Effector memory CD4-positive, alpha-beta T cell (primary cell): ENCODE results near the gene SUPT3H.

Experiments used
- DNase-seq, 3 donors: peaks; one replicate each; pipeline ENCODE4 v3.0.0-alpha.2; 2020
- H3K27ac ChIP-seq: 2 replicates; pipeline ENCODE4 v1.7.0; 2013; ENCODE audit warnings: mild to moderate bottlenecking, low read length, moderate library complexity; ENCODE audit not compliant: insufficient read depth, poor library complexity, severe bottlenecking
- H3K27me3 ChIP-seq: replicated peaks from 2 replicates; pipeline ENCODE4 v1.7.0; 2013; ENCODE audit warnings: mild to moderate bottlenecking, low read length; ENCODE audit not compliant: insufficient read depth, control insufficient read depth, poor library complexity, severe bottlenecking
- H3K36me3 ChIP-seq: 2 replicates; pipeline ENCODE4 v1.7.0; 2013; ENCODE audit warnings: mild to moderate bottlenecking, low read length, moderate library complexity; ENCODE audit not compliant: control insufficient read depth, insufficient read depth
- H3K4me1 ChIP-seq: 2 replicates; pipeline ENCODE4 v1.7.0; 2013; ENCODE audit warnings: low read length, mild to moderate bottlenecking; ENCODE audit not compliant: control insufficient read depth, insufficient read depth, poor library complexity, severe bottlenecking
- H3K4me3 ChIP-seq: 2 replicates; pipeline ENCODE4 v1.7.0; 2013; ENCODE audit warnings: low read length, low read depth, mild to moderate bottlenecking; ENCODE audit not compliant: insufficient read depth, poor library complexity, severe bottlenecking
- H3K9me3 ChIP-seq: 2 replicates; pipeline ENCODE4 v1.7.0; 2013; ENCODE audit warnings: mild to moderate bottlenecking, low read length, moderate library complexity; ENCODE audit not compliant: control insufficient read depth

Gene SUPT3H

DNA sequence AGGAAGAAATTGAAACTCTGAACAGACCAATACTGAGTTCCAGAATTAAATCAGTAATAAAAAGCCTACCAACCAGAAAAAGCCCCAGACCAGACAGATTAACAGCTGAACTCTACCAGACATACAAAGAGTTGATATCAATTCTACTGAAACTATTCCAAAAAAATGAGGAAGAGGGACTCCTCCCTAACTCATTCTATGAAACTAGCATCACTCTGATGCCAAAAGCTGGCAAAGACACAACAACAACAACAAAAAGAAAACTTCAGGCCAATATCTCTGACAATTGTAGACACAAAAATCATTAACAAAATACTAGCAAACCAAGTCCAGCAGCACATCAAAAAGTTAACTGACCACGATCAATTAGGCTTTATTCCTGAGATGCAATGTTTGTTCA is 295.6 kb downstream of the SUPT3H start:
- no peaks in the 10 kb centered on the region for H3K36me3 ChIP-seq
- H3K4me3 ChIP-seq = no peak overlapping the region
- no peaks in the 10 kb centered on the region for H3K27me3 ChIP-seq
- H3K27ac ChIP-seq = no peak overlapping the region
- no peaks in the 10 kb centered on the region for H3K4me1 ChIP-seq
- DNase-seq = no peak
- H3K9me3 ChIP-seq = no peaks in the 10 kb centered on the region

DNA sequence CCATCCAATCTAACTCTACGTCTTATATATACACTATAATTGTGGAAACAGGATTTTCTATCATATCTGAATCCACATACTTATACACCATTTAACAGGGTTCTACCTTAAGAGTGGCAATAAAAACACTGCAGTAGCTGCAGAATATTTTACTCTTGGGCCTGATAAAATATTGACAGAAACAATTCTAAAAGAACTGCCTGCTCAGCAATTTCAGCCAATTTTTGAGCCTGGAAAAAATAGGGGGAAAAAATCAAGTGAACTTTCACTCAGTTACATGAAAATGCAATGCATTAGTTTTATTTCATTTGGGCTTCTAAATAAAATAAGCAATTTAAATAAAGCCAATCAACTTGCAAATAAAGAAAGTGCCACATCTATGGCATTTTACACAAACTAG is 296.1 kb downstream of the SUPT3H start:
- Histone ChIP-seq H3K4me3 (no peak overlapping the region), H3K9me3 (no peaks in the 10 kb centered on the region), H3K27ac (no peak overlapping the region), H3K36me3 (no peaks in the 10 kb centered on the region), H3K4me1 (no peaks in the 10 kb centered on the region), H3K27me3 (no peaks in the 10 kb centered on the region)
- no peak for DNase-seq

DNA sequence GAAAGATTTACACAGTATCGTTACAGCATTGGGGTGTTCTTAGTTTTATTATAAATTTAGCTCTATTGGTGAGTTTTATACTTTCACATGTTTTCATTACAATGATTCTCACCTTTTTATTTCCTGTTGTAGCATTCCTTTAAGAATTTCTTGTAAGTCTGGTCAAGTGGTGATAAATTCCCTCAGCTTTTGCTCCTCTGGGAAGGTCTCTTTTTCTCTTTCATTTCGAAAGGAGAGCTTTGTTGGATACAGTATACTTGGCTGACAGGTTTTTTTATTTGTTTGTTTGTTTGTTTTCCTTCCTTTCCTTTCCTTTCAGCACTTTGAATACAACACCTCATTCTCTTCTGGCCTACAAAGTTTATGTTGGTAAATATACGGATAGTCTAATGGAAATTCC is 299.3 kb downstream of the SUPT3H start:
- no peaks in the 10 kb centered on the region for H3K9me3 ChIP-seq
- H3K4me1 ChIP-seq = no peaks in the 10 kb centered on the region
- no peak overlapping the region for H3K27ac ChIP-seq
- no peaks in the 10 kb centered on the region for H3K27me3 ChIP-seq
- no peak overlapping the region for H3K4me3 ChIP-seq
- no peaks in the 10 kb centered on the region for H3K36me3 ChIP-seq
- no peak for DNase-seq

DNA sequence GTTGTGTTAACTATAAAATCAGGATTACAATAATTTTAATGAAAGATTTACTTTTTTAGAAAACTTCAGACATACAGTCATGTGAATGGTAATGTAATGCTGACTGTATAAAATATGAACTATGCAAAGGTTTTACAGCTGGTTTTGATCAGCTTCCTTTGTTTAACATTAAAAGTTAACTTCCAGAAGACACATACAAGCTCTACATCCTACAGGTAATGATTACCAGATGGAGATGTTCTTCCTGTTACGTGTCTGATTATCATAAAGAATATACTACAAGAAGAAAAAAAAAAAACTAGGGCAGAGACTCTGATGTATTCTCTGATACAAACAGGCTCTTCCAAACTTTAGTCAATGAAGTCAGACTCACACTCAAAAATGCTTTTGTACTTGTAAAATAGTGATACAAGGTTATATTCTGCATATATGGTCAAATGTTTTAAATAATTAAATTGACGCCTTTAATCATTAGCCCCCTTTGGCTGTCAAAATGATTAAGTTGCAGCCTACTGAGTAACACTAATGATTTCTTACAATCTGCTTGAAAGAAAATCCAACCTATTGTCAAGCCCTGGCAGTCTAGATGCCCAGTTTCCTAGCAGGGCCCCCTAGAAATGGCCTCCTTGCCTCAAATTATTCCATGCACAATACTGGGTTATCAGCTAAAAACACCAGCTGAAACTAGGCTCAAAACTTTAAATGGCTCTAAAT is 301.4 kb downstream of the SUPT3H start:
- Histone ChIP-seq H3K4me1 (no peaks in the 10 kb centered on the region), H3K27me3 (no peaks in the 10 kb centered on the region), H3K4me3 (no peak overlapping the region), H3K27ac (no peak overlapping the region), H3K36me3 (no peaks in the 10 kb centered on the region), H3K9me3 (no peaks in the 10 kb centered on the region)
- DNase-seq = no peak

DNA sequence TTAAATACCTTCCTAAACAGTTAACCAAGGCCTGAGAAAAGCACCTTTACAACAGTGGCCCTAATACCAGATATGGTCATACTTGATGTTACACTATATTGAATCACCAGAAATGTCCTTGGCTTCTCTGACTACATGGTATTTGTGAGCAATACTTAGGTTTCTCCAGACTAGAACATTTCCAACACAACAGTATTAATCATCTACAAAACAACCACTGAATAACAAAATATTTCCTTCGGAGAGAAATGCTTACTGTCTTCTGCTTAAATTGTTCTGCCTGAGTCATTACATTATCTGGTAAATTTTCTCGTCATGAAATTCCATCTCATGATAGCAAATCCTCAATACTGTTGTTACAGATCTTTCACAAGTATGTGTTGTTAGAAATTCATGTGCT is 302.5 kb downstream of the SUPT3H start:
- no peaks in the 10 kb centered on the region for H3K4me1 ChIP-seq
- H3K27ac ChIP-seq = no peak overlapping the region
- H3K4me3 ChIP-seq = no peak overlapping the region
- no peaks in the 10 kb centered on the region for H3K36me3 ChIP-seq
- DNase-seq = no peak
- no peaks in the 10 kb centered on the region for H3K9me3 ChIP-seq
- H3K27me3 ChIP-seq = no peaks in the 10 kb centered on the region

DNA sequence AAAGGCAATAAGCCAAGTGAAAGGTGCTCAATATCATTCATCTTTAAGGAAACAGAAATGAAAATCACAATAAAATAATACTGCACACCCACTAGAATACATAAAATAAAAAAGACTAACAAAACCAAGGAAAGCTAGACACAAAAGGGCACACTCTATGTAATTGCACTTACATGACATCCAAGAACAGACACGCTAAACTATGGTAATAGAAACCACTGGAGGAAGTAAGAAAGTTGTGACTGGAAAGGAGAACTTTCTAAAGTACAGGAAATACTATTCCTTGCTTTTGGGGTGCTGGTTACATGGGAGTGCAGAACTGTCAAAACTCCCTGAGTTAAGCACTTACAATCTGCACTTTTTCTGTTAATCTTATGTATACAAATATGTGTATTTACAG is 303.3 kb downstream of the SUPT3H start:
- DNase-seq = no peak
- Histone ChIP-seq H3K9me3 (no peaks in the 10 kb centered on the region), H3K27me3 (no peaks in the 10 kb centered on the region), H3K4me3 (no peak overlapping the region), H3K27ac (no peak overlapping the region), H3K36me3 (no peaks in the 10 kb centered on the region), H3K4me1 (no peaks in the 10 kb centered on the region)

DNA sequence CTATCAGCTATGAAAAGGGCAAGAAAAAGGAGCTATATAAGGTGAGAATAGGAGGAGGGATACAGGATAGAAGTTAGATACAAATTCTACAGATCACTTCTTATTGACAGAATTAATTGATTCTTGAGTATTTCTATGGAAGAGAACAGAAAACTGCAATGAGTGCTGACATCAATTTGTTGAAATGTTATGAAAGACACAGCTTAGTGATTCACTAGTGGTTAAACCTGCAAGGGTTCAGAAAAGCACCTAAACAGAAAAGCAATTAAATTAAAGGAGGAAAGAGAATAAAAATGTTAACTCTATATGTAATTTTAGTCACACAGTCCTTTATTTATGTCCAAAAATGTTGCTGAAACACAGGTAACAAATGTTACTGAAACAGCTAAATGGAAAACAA is 304.0 kb downstream of the SUPT3H start:
- H3K27me3 ChIP-seq = no peaks in the 10 kb centered on the region
- no peak for DNase-seq
- no peaks in the 10 kb centered on the region for H3K9me3 ChIP-seq
- H3K36me3 ChIP-seq = no peaks in the 10 kb centered on the region
- H3K4me1 ChIP-seq = no peaks in the 10 kb centered on the region
- no peak overlapping the region for H3K27ac ChIP-seq
- H3K4me3 ChIP-seq = no peak overlapping the region

DNA sequence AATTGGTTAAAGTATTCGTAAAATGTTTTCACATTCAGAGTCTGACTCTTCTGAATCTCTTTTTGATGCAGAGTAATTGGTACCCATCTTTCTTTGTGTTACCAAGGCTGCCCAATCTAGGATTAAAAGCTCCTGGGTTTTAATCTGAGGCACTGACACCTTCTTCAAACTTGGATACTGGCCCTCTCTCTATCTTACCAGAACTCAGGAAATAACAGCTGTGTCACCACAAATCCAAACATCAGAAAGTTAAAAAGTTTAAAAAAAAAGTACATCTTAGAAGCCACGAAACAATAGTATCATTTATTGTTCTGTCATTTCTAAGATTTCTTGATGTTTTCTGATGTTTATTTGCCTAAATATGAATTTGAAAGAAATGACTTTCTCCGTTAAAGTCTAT is 305.1 kb downstream of the SUPT3H start:
- Histone ChIP-seq H3K4me3 (no peak overlapping the region), H3K27me3 (no peaks in the 10 kb centered on the region), H3K4me1 (no peaks in the 10 kb centered on the region), H3K27ac (no peak overlapping the region), H3K9me3 (no peaks in the 10 kb centered on the region), H3K36me3 (no peaks in the 10 kb centered on the region)
- no peak for DNase-seq

DNA sequence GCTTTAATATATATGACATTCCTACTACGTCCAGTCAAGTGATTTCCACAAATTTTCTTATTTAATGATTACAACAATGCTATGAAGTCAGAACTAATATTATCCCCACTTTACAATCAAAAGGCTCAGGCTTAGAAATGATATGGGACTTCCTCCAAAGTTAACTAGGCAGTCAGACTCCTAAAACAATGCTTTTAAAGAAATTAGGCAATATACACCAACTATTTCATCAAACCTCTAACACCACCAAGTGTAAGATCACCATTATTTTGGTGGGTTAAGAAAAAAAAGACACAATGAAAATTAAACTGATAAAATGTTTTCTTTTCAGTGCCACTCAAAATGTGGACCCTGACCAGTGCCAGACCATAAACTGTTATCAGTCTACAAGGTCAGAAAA is 305.7 kb downstream of the SUPT3H start:
- Histone ChIP-seq H3K4me1 (no peaks in the 10 kb centered on the region), H3K36me3 (no peaks in the 10 kb centered on the region), H3K9me3 (no peaks in the 10 kb centered on the region), H3K27ac (no peak overlapping the region), H3K27me3 (no peaks in the 10 kb centered on the region), H3K4me3 (no peak overlapping the region)
- no peak for DNase-seq

DNA sequence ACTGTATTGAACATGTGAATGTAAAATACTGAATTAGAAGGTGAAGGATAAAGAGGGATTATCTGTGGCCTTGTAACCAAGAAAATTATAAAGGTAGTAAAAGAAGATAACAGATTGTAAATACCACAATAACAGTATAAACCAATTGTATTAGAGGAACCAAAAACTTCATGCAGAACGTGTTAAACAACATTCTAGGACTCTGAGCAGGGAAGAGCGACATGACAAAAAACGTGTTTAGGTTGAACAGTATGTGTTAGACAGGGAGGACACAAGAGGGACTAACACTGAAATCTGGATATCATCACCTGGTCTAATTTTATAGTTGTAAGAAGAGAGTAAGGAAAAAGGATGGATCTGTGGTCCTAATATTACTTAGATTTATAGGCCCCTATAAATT is 308.6 kb downstream of the SUPT3H start:
- Histone ChIP-seq H3K4me1 (no peaks in the 10 kb centered on the region), H3K4me3 (no peak overlapping the region), H3K36me3 (no peaks in the 10 kb centered on the region), H3K27ac (no peak overlapping the region), H3K9me3 (no peaks in the 10 kb centered on the region), H3K27me3 (no peaks in the 10 kb centered on the region)
- no peak for DNase-seq
